GM19035 (cell line): ENCODE results near the gene RNASE13.

ENCODE experiments used
- ATAC-seq: cut with Tn5 transposase; IDR thresholded peaks from one replicate; pipeline ENCODE4 v1.9.1; 2021; ENCODE audit not compliant: unreplicated experiment

Gene RNASE13, protein sequence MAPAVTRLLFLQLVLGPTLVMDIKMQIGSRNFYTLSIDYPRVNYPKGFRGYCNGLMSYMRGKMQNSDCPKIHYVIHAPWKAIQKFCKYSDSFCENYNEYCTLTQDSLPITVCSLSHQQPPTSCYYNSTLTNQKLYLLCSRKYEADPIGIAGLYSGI

DNA sequence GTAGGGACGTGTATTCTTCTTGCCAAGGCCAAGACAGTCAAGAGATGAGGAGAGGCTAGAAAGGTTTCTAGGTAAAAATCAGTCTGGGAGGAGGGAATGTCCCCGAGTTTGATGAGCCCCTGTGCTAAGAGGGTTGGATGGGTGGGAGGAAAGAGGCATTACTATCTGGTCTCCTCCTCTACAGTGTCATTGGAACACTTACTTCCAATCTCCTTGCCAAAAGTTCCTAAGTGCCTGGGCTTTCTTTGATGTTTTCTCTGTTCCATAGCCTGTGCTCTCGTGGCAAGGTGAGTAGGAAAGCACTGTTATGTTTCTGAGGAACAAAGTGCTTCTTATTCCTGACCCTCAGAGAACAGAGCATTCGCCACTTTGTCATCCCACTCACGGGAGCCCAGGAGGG is at the start of gene RNASE13:
Gene RNASE13 (minus strand): TSS at position 101 of the 400 bp plus-strand sequence. CDS start 519 bp downstream, outside the sequence.
- ATAC-seq: no peak

DNA sequence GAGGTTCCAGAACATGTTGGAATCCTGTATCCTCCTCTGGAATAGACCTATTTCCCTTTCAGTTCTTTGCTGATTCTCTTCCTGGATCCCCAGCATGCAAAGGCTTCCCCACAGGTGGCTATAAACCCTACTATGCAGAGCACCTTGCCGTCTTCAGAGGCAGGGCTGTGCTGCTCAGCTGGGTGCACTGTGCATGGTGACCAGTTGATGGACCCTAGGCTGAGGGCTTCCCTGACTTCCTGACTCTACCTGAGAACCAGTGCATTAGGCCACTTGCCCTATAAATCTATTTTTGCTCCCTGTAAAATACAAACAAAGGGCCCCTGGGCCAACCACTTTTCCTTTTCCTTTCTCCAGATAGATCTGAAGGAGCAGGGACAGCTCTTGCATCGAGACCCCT is 49.8 kb upstream of the RNASE13 start:
- ATAC-seq: no peak

DNA sequence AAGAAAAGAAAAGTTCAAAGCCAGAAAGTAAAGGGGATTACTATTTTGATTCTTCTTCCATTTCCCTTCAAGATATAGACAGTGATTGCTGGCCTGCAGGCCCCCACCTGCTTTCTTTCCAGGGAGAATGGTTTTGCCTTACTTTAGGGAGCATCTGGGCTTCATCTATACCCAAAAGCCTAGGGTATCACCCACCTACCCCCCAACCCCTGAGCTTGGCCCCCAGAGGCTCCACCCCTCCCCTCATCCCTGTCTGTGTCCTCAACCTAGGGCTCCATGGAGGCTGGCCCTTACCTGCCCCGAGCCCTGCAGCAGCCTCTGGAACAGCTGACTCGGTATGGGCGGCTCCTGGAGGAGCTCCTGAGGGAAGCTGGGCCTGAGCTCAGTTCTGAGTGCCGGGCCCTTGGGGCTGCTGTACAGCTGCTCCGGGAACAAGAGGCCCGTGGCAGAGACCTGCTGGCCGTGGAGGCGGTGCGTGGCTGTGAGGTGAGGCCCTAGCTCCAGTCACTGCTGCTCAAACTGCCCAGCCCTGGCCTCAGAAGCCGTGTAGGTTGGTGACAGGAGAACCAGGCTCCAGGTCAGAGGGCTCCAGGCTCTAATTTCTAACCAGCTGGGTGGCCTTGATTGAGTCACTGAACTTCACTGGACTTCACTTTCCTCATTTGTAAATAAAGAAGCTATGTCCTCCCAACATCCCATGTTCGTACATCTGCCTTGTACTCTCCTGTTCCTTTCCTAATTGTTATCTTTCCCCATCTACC is 49.1 kb upstream of the RNASE13 start:
- no peak for ATAC-seq

GRCh38 chr14:21081521-21082142 is 47.0 kb upstream of the RNASE13 start:
- no peak for ATAC-seq

DNA sequence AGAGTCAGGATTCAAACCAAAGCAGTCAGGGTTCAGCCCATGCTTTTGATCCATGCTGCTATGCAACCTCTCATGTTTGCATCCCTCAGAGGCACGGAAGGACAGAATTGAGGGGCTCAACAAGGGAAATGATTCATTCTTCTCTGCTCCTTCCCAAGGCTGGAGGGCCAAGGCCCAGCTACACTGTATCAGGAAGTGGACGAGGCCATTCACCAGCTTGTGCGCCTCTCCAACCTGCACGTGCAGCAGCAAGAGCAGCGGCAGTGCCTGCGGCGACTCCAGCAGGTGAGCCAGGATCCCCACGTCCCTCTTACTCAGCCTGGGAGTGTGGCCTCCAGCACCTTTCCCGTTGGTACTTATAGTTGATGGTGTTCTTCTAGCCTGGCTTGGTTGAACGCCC is 44.1 kb upstream of the RNASE13 start:
- ATAC-seq: no peak

GRCh38 chr14:21078287-21078686 is 43.7 kb upstream of the RNASE13 start:
- no peak for ATAC-seq

GRCh38 chr14:21077672-21078071 is 43.1 kb upstream of the RNASE13 start:
- no peak for ATAC-seq

- no peak for ATAC-seq
Observed at GRCh38 chr14:21075719-21076437, 41.3 kb upstream of the RNASE13 start.

DNA sequence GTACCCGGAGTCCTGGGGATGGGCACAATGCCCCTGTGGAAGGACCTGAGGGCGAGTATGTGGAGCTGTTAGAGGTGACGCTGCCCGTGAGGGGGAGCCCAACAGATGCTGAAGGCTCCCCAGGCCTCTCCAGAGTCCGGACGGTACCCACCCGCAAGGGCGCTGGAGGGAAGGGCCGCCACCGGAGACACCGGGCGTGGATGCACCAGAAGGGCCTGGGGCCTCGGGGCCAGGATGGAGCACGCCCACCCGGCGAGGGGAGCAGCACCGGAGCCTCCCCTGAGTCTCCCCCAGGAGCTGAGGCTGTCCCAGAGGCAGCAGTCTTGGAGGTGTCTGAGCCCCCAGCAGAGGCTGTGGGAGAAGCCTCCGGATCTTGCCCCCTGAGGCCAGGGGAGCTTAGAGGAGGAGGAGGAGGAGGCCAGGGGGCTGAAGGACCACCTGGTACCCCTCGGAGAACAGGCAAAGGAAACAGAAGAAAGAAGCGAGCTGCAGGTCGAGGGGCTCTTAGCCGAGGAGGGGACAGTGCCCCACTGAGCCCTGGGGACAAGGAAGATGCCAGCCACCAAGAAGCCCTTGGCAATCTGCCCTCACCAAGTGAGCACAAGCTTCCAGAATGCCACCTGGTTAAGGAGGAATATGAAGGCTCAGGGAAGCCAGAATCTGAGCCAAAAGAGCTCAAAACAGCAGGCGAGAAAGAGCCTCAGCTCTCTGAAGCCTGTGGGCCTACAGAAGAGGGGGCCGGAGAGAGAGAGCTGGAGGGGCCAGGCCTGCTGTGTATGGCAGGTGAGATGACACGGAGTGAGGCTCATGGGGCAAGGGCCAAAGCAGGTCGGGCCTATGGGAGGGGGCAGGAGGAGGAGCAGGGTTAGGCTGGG is 40.0 kb upstream of the RNASE13 start:
- no peak for ATAC-seq

DNA sequence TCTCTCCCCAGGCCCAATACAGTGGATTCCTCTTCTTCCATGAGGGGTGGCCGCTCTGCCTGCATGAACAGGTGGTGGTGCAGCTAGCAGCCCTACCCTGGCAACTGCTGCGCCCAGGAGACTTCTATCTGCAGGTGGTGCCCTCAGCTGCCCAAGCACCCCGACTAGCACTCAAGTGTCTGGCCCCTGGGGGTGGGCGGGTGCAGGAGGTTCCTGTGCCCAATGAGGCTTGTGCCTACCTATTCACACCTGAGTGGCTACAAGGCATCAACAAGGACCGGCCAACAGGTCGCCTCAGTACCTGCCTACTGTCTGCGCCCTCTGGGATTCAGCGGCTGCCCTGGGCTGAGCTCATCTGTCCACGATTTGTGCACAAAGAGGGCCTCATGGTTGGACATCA is 39.3 kb upstream of the RNASE13 start:
- ATAC-seq: no peak

GRCh38 chr14:21072781-21073339 is 38.3 kb upstream of the RNASE13 start:
- ATAC-seq: no peak

DNA sequence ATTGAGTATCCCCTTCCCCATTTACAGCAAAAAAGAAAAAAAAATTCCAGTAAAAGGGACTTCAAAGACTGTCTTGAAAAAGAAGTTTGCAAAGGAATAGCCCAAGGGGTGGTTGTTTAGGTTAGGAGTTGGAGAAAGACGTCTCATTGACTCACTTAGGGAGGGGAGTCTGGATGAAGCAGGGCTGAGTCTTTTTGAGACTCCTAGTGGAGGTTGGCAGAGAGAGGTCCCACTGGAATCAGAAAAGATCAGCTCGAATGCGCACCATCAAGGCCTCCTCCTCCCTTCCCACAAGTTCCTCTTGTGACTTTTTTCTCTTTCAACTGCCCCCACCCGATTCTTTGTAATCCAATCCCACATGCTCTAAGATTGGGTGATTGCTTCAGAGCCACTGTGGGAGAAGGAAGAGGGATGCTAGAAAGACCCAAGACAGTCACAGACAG is 37.4 kb upstream of the RNASE13 start:
- ATAC-seq: no peak

DNA sequence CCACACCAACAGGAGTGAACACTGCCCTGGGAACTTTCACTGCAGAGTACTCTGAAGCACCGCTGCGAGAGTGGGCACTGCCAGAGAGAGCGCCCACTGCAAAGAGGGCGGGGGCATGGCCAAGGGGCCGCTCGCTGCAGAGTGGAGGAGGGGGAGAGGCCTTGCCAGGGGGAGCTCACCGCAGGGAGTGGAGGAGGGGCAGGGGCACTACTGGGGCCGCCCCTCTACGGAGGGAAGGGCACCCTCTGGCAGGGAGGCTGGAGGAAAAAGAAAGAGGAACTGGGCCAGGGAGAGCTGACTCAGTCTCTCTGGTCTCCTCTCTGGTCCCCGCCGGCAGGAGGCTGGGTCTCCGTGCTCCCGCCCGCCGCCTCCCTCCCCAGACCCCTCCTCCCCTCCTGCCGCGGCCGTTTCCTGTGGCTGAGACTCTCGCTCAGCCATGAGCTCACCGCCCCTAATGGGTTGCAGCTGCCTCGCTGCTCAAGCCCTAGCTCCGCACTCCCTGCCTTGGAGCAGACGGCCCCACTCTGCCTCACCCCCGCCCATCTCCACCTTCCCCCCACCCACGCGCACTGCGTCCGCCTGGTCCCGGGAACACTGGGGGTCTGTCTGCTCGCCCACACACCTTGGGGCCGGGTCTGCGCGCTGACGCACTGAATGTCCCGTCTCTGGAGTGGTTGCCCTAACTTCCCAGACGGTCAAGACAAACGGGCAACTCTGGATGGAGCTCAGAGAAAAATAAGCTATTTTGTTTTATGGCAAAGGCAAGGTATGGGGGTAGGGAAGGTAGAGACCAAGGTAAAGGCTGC is 36.8 kb upstream of the RNASE13 start:
- ATAC-seq: peak; percentile 58

GRCh38 chr14:21070610-21071224 is 36.1 kb upstream of the RNASE13 start:
- peak; percentile 23 for ATAC-seq

GRCh38 chr14:21070083-21070609 is 35.5 kb upstream of the RNASE13 start, which contains the start of gene ARHGEF40:
TSS of gene ARHGEF40 (plus strand) at chr14:21070304. CDS start at chr14:21070397, 93 bp downstream.
- ATAC-seq: no peak

GRCh38 chr14:21069388-21070082 is 34.9 kb upstream of the RNASE13 start:
- ATAC-seq: no peak

DNA sequence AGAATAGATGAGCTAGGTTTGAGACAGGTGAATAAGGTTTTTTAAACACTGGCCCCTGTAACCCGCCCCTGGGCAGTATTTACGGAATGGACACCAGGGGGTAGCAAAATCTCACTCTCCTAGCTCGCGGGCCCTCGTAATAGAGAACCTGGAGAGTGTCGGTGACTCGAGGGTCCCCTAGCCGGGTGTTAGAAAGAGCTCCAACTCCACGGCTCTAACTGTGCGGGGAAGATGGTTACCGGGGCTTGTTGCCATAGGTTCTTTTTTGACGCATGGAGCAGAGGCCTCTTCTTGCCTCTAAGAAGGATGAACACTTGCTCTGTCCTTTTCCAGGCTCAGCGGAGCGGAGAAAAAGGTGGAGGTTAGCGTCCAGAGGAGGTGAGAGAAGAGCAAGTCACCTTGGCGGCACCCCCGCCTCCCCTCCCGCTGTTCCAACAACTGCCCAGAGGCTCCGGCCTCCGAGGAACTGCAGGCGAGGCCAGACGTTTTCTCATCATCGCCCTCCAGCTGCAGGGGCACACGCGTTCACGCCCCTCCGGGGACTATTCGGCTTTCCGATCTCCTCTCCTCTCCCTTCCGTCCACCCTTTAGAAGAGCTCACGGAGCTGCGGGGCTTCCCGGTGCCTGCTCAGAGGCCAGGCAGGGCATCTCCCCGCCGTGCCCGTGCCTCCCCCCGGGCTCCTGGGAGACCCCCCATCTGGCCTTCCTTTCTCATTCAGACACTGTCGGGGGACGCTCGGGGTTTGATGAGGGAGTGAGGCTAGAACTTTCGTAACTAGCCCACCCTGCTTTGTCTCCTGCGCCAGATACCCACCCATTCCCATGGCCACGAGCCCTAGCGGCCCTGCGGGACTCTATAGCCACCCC is 34.1 kb upstream of the RNASE13 start:
- ATAC-seq: no peak
